OCI-LY7 (cell line): ENCODE results near the gene DMKN. TPM values are rescaled to one million over a fixed set of nuclear protein-coding genes. Genes with fewer than 3 reads are reported as not detected.

Experiments used
- BruUV-seq: library from RNA; stranded (reverse); fragments of 400-500 nt; replicated peaks from 2 replicates; lab custom pipeline; 2021; lab: Mats Ljungman, UMichigan
- CTCF ChIA-PET: fragments of 300-600 bp; sonication (Branson Sonifier 250); formaldehyde crosslinking; loops from one replicate; lab custom pipeline; 2022; ENCODE audit warnings: antibody characterized with exemption; ENCODE audit not compliant: unreplicated experiment; lab: Charles Lee
- POLR2A ChIA-PET: fragments of 300-600 bp; sonication (Branson Sonifier 250); formaldehyde crosslinking; loops from one replicate; lab custom pipeline; 2022; ENCODE audit warnings: antibody characterized with exemption; lab: Charles Lee
- DNase-seq: peaks from one replicate; pipeline ENCODE4 v3.0.0-alpha.2; 2015; ENCODE audit warnings: low spot score
- H2AFZ ChIP-seq: fragments of 200-600 bp; sonication (generic), shearing (Covaris generic); 2 replicates; pipeline ENCODE4 v1.6.1; 2014; ENCODE audit warnings: mild to moderate bottlenecking, antibody characterized with exemption, low read length, moderate library complexity
- H3K27ac ChIP-seq: fragments of 200-600 bp; sonication (generic); 2 replicates; pipeline ENCODE4 v1.5.1; 2014; ENCODE audit warnings: mixed run types, low read depth, mild to moderate bottlenecking, moderate library complexity, low read length, inconsistent platforms; ENCODE audit not compliant: poor library complexity, severe bottlenecking
- H3K36me3 ChIP-seq: fragments of 200-600 bp; sonication (generic); 2 replicates; pipeline ENCODE4 v1.6.1; 2014; ENCODE audit warnings: mild to moderate bottlenecking, antibody characterized with exemption, low read length, moderate library complexity, mixed read lengths; ENCODE audit not compliant: insufficient read depth
- H3K4me1 ChIP-seq: fragments of 200-600 bp; sonication (generic); 2 replicates; pipeline ENCODE4 v1.5.1; 2014; ENCODE audit warnings: mild to moderate bottlenecking, low read length; ENCODE audit not compliant: insufficient read depth, poor library complexity, severe bottlenecking
- H3K4me2 ChIP-seq: fragments of 200-600 bp; sonication (generic); 2 replicates; pipeline ENCODE4 v1.6.1; 2014; ENCODE audit warnings: mild to moderate bottlenecking, low read length
- H3K4me3 ChIP-seq: fragments of 200-600 bp; sonication (generic); 2 replicates; pipeline ENCODE4 v1.5.1; 2014; ENCODE audit warnings: mild to moderate bottlenecking, low read depth, low read length; ENCODE audit not compliant: poor library complexity, severe bottlenecking
- H3K79me2 ChIP-seq: fragments of 200-600 bp; sonication (generic); 2 replicates; pipeline ENCODE4 v1.6.1; 2016; ENCODE audit warnings: low read depth, mild to moderate bottlenecking, low read length, moderate library complexity, mixed read lengths; ENCODE audit not compliant: insufficient read depth
- H3K9me2 ChIP-seq: fragments of 200-600 bp; sonication (generic); 2 replicates; pipeline ENCODE4 v1.6.1; 2016; ENCODE audit warnings: mild to moderate bottlenecking, low read length, mixed read lengths; ENCODE audit not compliant: insufficient read depth
- H3K9me3 ChIP-seq: fragments of 200-600 bp; sonication (generic); 2 replicates; pipeline ENCODE4 v1.6.1; 2014; ENCODE audit warnings: mild to moderate bottlenecking, mixed run types, low read length, mixed read lengths
- H4K20me1 ChIP-seq: fragments of 200-600 bp; sonication (generic); 2 replicates; pipeline ENCODE4 v1.6.1; 2014; ENCODE audit warnings: mild to moderate bottlenecking, antibody characterized with exemption, low read length, moderate library complexity, mixed read lengths; ENCODE audit not compliant: insufficient read depth
- CTCF ChIP-seq: fragments of 200-600 bp; sonication (generic); conservative IDR thresholded peaks from 2 replicates; pipeline ENCODE4 v1.5.1; 2014; ENCODE audit warnings: mild to moderate bottlenecking, antibody characterized with exemption, low read length, moderate library complexity, mixed read lengths
- EZH2phosphoT487 ChIP-seq: fragments of 200-600 bp; sonication (generic); IDR thresholded peaks from 2 replicates; pipeline ENCODE4 v1.6.1; 2018; ENCODE audit warnings: low read depth, borderline replicate concordance, mild to moderate bottlenecking, mixed run types, antibody characterized with exemption, low read length, moderate library complexity, mixed read lengths
- intact Hi-C: fragments of 100-400 bp; cut with micrococcal nuclease; formaldehyde crosslinking; loops from one replicate; pipeline ENCODE4 v1.10.0; 2022; ENCODE audit not compliant: unreplicated experiment
- total RNA-seq, 2 experiments: library from RNA; depleted of rRNA in 1 of 2; stranded (reverse); fragments of >200 nt in 1 of 2; shearing (Covaris generic) in 1 of 2; gene quantifications; 2 replicates each; pipeline ENCODE4 v1.2.3, GENCODE V29; 2014 to 2022

The DMKN gene
- total RNA-seq, 2 experiments from 2014 or later = not detected

- no peak overlapping the region for H3K4me2 ChIP-seq
Observed at GRCh38 chr19:35533822-35534392, 20.5 kb upstream of the DMKN start.

GRCh38 chr19:35533201-35533821 lies 19.9 kb upstream of the DMKN start, which contains the start of gene GAPDHS:
Gene GAPDHS (plus strand): TSS chr19:35533456. CDS start chr19:35533528, 72 bp downstream.
- H3K4me2 ChIP-seq = no peak within 1 kb of the TSS
- H3K4me1 ChIP-seq = no peaks in the 10 kb centered on the region
- H3K4me3 ChIP-seq = no peak within 1 kb of the TSS
- DNase-seq = no peak
- H3K36me3 ChIP-seq = no peaks in the 10 kb centered on the region
- no peak within 1 kb of the TSS for H2AFZ ChIP-seq
- H3K9me3 ChIP-seq = no peaks in the 10 kb centered on the region
- ChIA-PET CTCF (no interaction called here), POLR2A (no interaction called here)
- no peaks in the 10 kb centered on the region for H3K79me2 ChIP-seq
- BruUV-seq = no TSS peak
- no peak within 1 kb of the TSS for H3K27ac ChIP-seq
- intact Hi-C loops = no loop called here
- no peaks in the 10 kb centered on the region for H3K9me2 ChIP-seq
- no peaks in the 10 kb centered on the region; the same call in 1 of the 2 replicates for H4K20me1 ChIP-seq
- TF ChIP-seq CTCF (no peak), EZH2phosphoT487 (no peak)

More at GRCh38 chr19:35533822-35534392, 20.5 kb upstream of the DMKN start:
- no peak for DNase-seq
- Histone ChIP-seq H2AFZ (no peak overlapping the region), H3K27ac (no peak overlapping the region), H3K79me2 (no peaks in the 10 kb centered on the region), H3K9me2 (no peaks in the 10 kb centered on the region), H3K4me3 (no peak overlapping the region), H3K9me3 (no peaks in the 10 kb centered on the region), H4K20me1 (no peaks in the 10 kb centered on the region; the same call in 1 of the 2 replicates), H3K36me3 (no peaks in the 10 kb centered on the region), H3K4me1 (no peaks in the 10 kb centered on the region)
- no TSS peak for BruUV-seq
- intact Hi-C loops = no loop called here
- ChIA-PET CTCF (no interaction called here), POLR2A (no interaction called here)
- TF ChIP-seq CTCF (no peak), EZH2phosphoT487 (no peak)

- no peaks in the 10 kb centered on the region for H3K79me2 ChIP-seq
- H3K4me2 ChIP-seq = no peak overlapping the region
- H3K4me1 ChIP-seq = no peaks in the 10 kb centered on the region
- no peaks in the 10 kb centered on the region; the same call in 1 of the 2 replicates for H4K20me1 ChIP-seq
- H3K9me3 ChIP-seq = no peaks in the 10 kb centered on the region
- no peaks in the 10 kb centered on the region for H3K9me2 ChIP-seq
- H3K4me3 ChIP-seq = no peak overlapping the region
- POLR2A ChIA-PET = interaction anchor here (0.5 kb wide), 2 partner anchors 267 to 382 kb away, joined by 4 read pairs; no protein-coding TSS in a partner anchor
- intact Hi-C loops = no loop called here
- TF ChIP-seq EZH2phosphoT487 (no peak), CTCF (no peak)
- CTCF ChIA-PET = no interaction called here
- no peak overlapping the region for H3K27ac ChIP-seq
- no peaks in the 10 kb centered on the region for H3K36me3 ChIP-seq
- BruUV-seq = no TSS peak
- no peak for DNase-seq
- H2AFZ ChIP-seq = no peak overlapping the region
Observed at GRCh38 chr19:35531291-35531690, 17.8 kb upstream of the DMKN start.
